WI38 (cell line): ENCODE results near the gene NRP1.

ENCODE experiments used
- H3K4me3 ChIP-seq: 2 replicates; pipeline ENCODE4 v1.5.1; 2011; ENCODE audit warnings: low read depth, mild to moderate bottlenecking, control low read depth, low read length
- CTCF ChIP-seq: IDR thresholded peaks from 2 replicates; pipeline ENCODE4 v1.5.1; 2012; ENCODE audit warnings: low read depth, mild to moderate bottlenecking, control low read depth, low read length

The NRP1 gene

GRCh38 chr10:33293076-33293475 is 41.4 kb downstream of the NRP1 start:
- no peak overlapping the region for H3K4me3 ChIP-seq
- no peak for TF ChIP-seq CTCF

- TF ChIP-seq CTCF, result no peak
- no peak overlapping the region for H3K4me3 ChIP-seq
These were observed 43.3 kb downstream of the NRP1 start for GRCh38 chr10:33291053-33291592.

GRCh38 chr10:33290321-33291052 is 44.0 kb downstream of the NRP1 start:
- no peak overlapping the region for H3K4me3 ChIP-seq
- no peak for TF ChIP-seq CTCF

- H3K4me3 ChIP-seq, result no peak overlapping the region
- no peak for TF ChIP-seq CTCF
These were observed 44.7 kb downstream of the NRP1 start for GRCh38 chr10:33289776-33290175.

- no peak overlapping the region for H3K4me3 ChIP-seq
- no peak for TF ChIP-seq CTCF
These were observed 46.3 kb downstream of the NRP1 start for GRCh38 chr10:33288127-33288526.

GRCh38 chr10:33287112-33287511 is 47.4 kb downstream of the NRP1 start:
- no peak overlapping the region for H3K4me3 ChIP-seq
- TF ChIP-seq CTCF, result no peak

- no peak for TF ChIP-seq CTCF
- no peak overlapping the region for H3K4me3 ChIP-seq
These were observed 48.1 kb downstream of the NRP1 start for GRCh38 chr10:33286157-33286934.
